Left ventricle myocardium inferior (tissue), 1 donor: ENCODE data around the gene SMIM20. TPM values are rescaled to one million over a fixed set of nuclear protein-coding genes. Genes with fewer than 3 reads are reported as not detected.
A peak's percentile ranks its signal among the peaks of the same experiment; 100 is the strongest.
"Not testable (repeated sequence)": the region's sequence is repeated elsewhere in the genome, so short reads cannot be mapped to it uniquely, and the experiment has no call there.

Source experiments
- DNase-seq: peaks from one replicate; pipeline ENCODE4 v3.0.0-alpha.2; 2020
- H3K27ac ChIP-seq: fragments of 200-600 bp; replicated peaks from 2 replicates; pipeline ENCODE4 v1.8.0; 2021
- H3K27me3 ChIP-seq: fragments of 200-600 bp; 2 replicates; pipeline ENCODE4 v1.8.0; 2021; ENCODE audit warnings: low read depth
- H3K36me3 ChIP-seq: fragments of 200-600 bp; 2 replicates; pipeline ENCODE4 v1.8.0; 2021
- H3K4me1 ChIP-seq: fragments of 200-600 bp; 2 replicates; pipeline ENCODE4 v1.8.0; 2021
- H3K4me3 ChIP-seq: fragments of 200-600 bp; 2 replicates; pipeline ENCODE4 v1.8.0; 2021; ENCODE audit warnings: mild to moderate bottlenecking, moderate library complexity
- H3K9me3 ChIP-seq: fragments of 200-600 bp; replicated peaks from 2 replicates; pipeline ENCODE4 v1.8.0; 2021
- intact Hi-C: fragments of 100-400 bp; cut with micrococcal nuclease; formaldehyde crosslinking; loops from one replicate; pipeline ENCODE4 v1.11.0; 2022
- long read RNA-seq: library from polyadenylated mRNA; unstranded; transcript quantifications from one replicate; pipeline ENCODE4 v2.0.0, GENCODE V29; 2021
- total RNA-seq: library from RNA; stranded (reverse); fragmentation: NEBNext Ultra II Directional; extraction: Animal tissue kit (Norgen Biotek cat#: 25700); gene quantifications from one replicate; pipeline ENCODE4 v1.2.1, GENCODE V29; 2021
- TF ChIP-seq, protein P1 (sequence below): fragments of 200-600 bp; IDR thresholded peaks from 2 replicates; pipeline ENCODE4 v1.8.0; 2021; ENCODE audit warnings: antibody characterized with exemption, mild to moderate bottlenecking, borderline replicate concordance
- donor health status: DM: no; HTN: yes; CAD: no; lungs with severe emphysema.

SMIM20 gene
- total RNA-seq, result 45.4 TPM
- long read RNA-seq, transcript SMIM20-201 (3 exons, 935 nt), result major isoform, 49 of 55 reads
- long read RNA-seq, partial matches to known transcripts, result 0 of 55 reads
- long read RNA-seq, other reads (novel, unspliced or antisense), result 5 of 55 reads

DNA sequence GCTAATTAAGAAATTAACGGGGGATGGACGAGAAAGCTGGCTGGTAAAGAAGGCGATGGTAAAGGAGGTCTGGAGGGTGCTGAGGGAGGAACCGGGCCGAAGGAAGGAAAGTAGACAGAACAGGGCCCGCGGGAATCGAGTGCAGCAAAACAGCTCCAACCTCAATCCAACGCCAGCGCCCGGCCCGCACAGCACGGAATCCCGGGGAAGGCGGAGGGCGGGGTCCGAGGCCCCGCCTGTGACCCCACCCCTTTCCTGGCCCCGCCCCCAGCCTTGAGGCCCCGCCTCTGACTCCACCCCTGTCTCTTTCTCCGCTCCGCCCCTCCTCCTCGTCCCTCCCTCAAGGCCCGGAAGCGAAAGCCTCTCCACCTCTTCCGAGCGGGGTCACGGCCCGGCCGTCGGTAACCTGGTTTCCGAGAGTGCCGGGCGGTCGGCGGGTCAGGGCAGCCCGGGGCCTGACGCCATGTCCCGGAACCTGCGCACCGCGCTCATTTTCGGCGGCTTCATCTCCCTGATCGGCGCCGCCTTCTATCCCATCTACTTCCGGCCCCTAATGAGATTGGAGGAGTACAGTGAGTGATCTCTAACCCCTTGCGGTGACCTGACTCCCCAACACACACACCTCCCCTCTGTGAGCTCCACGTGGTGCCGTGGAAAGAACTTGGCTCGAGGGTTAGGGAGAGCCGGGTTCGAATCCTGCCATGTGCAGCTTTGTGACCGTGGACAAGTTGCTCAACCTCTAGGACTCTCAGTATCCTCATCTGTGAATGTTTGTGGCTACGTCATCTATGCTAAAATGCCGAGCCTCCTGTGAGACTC lies at the start of gene SMIM20:
Gene SMIM20, plus strand, starts transcription at position 370 of the 819 bp plus-strand sequence. Its CDS starts 94 bp downstream, at position 464.
- H3K27me3 ChIP-seq, result no peaks in the 10 kb centered on the region
- TF ChIP-seq, protein P1, sequence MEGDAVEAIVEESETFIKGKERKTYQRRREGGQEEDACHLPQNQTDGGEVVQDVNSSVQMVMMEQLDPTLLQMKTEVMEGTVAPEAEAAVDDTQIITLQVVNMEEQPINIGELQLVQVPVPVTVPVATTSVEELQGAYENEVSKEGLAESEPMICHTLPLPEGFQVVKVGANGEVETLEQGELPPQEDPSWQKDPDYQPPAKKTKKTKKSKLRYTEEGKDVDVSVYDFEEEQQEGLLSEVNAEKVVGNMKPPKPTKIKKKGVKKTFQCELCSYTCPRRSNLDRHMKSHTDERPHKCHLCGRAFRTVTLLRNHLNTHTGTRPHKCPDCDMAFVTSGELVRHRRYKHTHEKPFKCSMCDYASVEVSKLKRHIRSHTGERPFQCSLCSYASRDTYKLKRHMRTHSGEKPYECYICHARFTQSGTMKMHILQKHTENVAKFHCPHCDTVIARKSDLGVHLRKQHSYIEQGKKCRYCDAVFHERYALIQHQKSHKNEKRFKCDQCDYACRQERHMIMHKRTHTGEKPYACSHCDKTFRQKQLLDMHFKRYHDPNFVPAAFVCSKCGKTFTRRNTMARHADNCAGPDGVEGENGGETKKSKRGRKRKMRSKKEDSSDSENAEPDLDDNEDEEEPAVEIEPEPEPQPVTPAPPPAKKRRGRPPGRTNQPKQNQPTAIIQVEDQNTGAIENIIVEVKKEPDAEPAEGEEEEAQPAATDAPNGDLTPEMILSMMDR, result no peak
- H3K27ac ChIP-seq, result peak within 1 kb of the TSS; percentile 88
- peaks cover 25% of the 10 kb centered on the region for H3K4me1 ChIP-seq
- intact Hi-C loops, result no loop called here
- peak; percentile 90 for DNase-seq
- H3K9me3 ChIP-seq, result no peaks in the 10 kb centered on the region
- H3K36me3 ChIP-seq, result no peaks in the 10 kb centered on the region
- H3K4me3 ChIP-seq, result peak within 1 kb of the TSS; percentile 76

DNA sequence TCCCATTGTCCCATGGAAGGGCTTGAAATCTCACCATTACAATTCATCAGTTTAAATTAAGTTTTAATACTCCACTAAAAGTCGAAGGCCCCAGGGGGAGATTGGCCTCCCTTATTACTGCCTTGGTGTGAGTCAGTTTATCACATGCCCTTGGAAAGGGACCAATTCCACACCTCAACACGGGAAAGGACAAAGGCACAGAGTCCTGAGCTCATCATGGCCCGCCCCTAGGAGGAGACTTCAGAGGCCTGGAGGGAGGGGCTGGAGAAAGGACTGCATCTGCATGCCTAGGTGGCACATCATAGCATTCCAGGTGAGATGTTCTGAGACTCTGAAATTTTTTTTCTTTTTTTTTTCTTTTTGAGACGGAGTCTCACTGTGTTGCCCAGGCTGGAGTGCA lies 48.4 kb upstream of the SMIM20 start:
- Histone ChIP-seq H3K27me3 (no peaks in the 10 kb centered on the region), H3K27ac (no peak overlapping the region), H3K9me3 (no peaks in the 10 kb centered on the region), H3K36me3 (no peaks in the 10 kb centered on the region), H3K4me1 (peaks cover 40% of the 10 kb centered on the region), H3K4me3 (no peak overlapping the region)
- intact Hi-C loops, result no loop called here
- DNase-seq, result no peak
- TF ChIP-seq, protein P1, result no peak

DNA sequence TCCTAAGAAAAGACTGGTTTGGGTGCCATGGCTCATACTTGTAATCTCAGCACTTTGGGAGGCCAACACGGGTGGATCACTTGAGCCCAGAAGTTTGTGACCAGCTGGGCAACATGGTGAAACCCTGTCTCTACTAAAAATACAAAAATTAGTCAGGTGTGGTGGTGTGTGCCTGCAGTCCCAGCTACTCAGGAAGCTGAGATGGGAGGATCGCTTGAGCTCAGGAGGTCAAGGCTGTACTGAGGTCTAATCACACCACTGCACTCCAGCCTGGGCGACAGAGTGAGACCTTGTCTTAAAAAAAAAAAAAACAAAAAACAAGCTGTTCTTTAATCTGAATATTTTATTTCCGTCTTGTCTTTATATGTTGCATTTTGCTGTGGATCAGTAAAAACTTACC lies 47.6 kb upstream of the SMIM20 start:
- intact Hi-C loops, H3K27me3 ChIP-seq, H3K4me3 ChIP-seq, DNase-seq, H3K9me3 ChIP-seq, H3K27ac ChIP-seq, H3K36me3 ChIP-seq: not testable (repeated sequence)
- H3K4me1 ChIP-seq, result peaks cover 32% of the 10 kb centered on the region

DNA sequence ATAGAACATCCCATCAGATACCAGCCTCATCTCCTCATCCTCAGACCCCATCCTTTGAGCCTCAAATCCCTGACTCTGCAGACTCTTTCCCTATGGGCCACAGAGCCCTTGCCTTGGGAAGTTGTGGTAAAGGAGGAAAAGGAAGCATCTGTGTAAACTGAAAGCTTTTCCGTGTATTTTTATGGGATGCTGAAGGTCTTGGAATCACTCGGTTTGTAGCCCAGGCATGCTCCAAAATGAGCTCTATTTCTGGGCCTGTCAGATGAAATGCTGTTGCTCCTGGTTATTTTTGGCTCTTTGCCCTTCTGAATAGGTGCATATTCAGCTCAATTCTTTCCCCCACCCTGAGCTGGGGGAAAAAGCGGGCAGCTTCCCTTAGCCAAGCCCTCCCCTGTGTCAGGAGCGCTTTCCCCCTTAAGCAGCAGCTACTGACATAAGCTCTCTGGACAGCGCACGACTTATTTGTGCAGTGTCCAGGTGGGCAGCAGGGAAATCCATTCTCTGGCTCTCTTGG lies 46.2 kb upstream of the SMIM20 start:
- Histone ChIP-seq H3K36me3 (no peaks in the 10 kb centered on the region), H3K4me1 (peaks cover 20% of the 10 kb centered on the region), H3K9me3 (no peaks in the 10 kb centered on the region), H3K27ac (no peak overlapping the region), H3K27me3 (no peaks in the 10 kb centered on the region), H3K4me3 (no peak overlapping the region)
- DNase-seq, result no peak
- intact Hi-C loops, result no loop called here
- TF ChIP-seq, protein P1, result no peak

DNA sequence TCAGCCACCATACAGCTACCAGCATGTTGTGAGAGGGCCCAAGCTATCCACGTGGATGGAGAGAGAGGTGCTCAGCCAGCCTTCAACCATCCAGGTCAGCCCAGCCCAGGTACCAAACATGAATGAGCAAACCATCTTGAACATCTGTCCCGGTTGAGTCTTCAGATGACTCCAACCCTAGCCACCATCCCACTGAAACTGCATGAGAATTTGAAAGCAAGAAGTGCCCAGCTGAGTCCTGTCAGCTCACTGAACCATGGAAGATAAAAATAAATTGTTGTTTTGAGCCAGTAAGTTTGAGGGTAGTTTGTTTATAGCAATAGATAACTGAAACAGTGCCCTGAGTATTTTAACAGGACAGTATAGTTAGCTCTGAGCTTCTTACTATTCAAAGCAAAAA lies 43.9 kb upstream of the SMIM20 start:
- intact Hi-C loops, result no loop called here
- Histone ChIP-seq H3K9me3 (no peaks in the 10 kb centered on the region), H3K27ac (no peak overlapping the region), H3K36me3 (no peaks in the 10 kb centered on the region), H3K4me3 (no peak overlapping the region), H3K27me3 (no peaks in the 10 kb centered on the region), H3K4me1 (peaks cover 8% of the 10 kb centered on the region)
- no peak for DNase-seq
- TF ChIP-seq, protein P1, result no peak
